NCI-H345 treated with DMSO at 0.1 percent for 48 hours (cell line): Measurements from ENCODE around the gene TRIM42.

Experiments
- DNase-seq: peaks from one replicate; lab custom pipeline; 2025; ENCODE audit not compliant: unreplicated experiment; lab: John Stamatoyannopoulos, UW

Gene TRIM42

GRCh38 chr3:140709751-140710150 is 31.9 kb downstream of the TRIM42 start:
- DNase-seq = no peak

DNA sequence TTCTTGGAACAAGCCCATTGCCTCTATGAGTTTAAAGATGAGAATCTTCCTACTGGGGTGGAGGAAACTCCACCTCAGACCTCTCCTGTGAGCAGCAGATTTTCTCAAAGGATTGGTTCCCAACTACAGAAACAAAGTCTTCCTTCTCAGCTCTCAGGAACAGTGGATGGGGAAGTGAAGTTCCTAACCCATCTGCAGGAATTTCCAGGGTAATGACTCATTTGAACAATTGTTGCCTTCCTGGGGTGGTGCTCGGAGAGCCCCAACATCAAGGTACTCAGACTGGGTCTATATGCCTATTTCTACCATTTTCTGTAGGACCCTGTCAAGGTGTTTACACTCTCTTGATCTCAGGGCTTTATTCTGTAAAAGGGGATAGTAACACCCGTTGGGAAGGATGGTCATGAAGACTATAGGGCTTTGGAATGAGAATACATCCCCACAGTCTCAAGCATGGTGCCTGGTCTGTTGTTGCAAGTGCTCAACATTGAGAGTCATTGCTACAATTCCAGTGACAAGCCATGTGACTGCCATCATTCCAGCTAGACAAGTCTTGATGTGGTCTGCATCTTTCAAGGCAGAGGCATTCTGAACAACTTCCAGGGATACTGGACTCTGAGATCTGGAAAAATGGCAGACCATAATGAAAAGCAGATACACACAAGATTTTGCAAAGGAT is 33.0 kb downstream of the TRIM42 start:
- no peak for DNase-seq

- DNase-seq = no peak
These were observed 33.6 kb downstream of the TRIM42 start for GRCh38 chr3:140711390-140712035.

- DNase-seq = no peak
These were observed 34.4 kb downstream of the TRIM42 start for GRCh38 chr3:140712301-140712700.

DNA sequence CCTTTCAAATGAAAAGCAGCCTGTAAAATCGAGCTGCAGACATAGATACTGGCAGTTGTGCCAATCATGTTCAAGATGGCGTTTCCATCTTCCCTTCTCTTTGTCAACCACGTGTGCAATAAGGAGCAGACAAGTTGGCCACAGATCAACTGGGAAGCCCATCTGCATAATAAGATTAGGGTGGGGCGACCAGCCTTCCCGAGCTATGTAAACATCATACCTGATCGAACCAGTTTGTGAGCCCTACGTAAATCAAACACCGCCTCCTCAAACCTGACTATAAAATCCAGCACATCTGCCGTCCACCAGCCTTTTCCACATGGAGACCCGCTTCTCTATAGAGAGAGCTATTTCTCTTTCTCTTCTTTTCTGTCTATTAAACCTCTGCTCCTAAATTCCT is 37.2 kb downstream of the TRIM42 start:
- no peak for DNase-seq

DNA sequence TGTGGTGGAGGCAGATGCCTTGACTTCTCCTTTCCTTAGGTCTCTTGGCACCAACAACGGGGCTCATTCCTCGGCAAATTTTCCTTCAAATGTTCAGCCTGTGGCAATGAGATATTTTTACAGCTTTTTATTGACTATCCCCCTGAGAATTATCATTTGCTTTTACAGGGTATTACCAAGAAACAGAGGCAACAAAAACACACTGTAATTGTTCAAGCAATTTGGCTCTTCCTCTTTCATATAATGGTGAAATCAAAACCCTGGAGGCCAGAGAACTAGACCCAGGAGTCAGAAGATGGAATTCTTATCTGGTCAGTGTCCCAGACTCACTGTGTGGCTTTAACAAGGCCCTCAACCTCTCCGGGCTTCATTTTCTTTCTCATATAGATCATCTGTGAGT is 40.1 kb downstream of the TRIM42 start:
- DNase-seq = no peak

GRCh38 chr3:140719841-140720614 is 42.2 kb downstream of the TRIM42 start:
- no peak for DNase-seq

- no peak for DNase-seq
These were observed 45.7 kb downstream of the TRIM42 start for GRCh38 chr3:140723576-140723975.

DNA sequence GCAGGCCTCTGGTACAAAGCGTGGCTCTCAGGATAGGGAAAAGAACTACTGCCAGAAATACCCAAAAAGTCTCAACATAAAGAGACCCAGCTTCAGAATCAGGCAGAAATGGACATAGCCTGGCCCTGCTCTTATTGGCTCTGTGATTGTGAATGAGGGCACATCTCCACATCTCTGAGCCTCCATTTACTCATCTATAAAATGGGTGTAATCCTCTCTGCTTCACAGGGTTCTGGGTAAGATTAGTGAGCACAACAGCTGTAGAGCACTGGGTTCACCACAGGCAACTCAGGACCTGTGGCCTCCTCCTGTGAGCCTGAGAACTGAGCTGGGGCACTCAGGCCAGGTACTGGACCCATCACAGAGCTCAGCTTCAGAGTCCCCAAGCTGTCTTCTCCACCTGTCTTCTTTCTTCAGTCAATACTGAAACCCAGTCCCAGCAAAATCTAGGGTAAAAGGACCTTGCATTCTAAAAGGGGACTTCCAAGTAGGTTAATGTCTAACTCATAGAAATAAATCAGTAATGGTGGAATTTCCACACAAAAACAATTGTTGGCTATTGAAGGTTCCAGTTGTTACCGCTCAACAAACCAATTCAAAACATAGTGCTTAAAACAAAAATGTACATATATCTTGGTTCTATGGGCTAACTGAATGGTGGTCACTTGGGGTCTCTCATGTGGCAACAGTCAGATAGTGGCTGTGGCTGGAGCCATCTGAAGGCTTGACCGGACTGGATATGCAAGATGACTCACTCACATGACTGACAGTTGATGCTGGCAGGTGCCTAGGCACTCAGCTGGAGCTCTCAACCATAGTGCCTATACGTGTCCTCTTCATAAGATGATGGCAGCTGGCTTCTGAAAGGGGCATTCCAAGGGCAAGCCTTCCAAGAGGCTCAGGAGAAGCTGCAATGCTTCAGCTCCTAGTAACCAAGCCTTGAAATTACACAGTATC is 47.3 kb downstream of the TRIM42 start:
- DNase-seq = no peak

DNA sequence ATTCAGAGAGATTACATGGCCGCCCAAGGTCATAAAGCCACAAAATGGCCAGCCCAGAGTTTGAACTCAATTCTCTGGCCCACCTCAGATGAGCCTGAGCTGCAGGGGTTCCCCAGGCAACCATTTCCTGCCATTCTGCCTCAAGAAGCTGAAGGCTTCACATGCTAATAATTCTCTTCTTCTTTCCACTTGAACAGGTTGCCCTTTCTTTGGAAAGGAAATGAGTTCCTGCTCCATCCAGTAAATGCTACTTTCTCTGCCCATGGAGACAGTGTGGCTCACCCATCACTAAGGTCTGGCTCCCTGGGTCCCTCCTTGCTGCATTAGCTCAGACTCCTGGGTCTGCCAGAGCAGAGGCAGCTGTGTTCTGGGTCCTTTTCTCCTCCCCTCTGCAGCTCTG is 48.2 kb downstream of the TRIM42 start:
- no peak for DNase-seq

GRCh38 chr3:140727886-140728285 is 50.0 kb downstream of the TRIM42 start:
- DNase-seq = no peak

DNA sequence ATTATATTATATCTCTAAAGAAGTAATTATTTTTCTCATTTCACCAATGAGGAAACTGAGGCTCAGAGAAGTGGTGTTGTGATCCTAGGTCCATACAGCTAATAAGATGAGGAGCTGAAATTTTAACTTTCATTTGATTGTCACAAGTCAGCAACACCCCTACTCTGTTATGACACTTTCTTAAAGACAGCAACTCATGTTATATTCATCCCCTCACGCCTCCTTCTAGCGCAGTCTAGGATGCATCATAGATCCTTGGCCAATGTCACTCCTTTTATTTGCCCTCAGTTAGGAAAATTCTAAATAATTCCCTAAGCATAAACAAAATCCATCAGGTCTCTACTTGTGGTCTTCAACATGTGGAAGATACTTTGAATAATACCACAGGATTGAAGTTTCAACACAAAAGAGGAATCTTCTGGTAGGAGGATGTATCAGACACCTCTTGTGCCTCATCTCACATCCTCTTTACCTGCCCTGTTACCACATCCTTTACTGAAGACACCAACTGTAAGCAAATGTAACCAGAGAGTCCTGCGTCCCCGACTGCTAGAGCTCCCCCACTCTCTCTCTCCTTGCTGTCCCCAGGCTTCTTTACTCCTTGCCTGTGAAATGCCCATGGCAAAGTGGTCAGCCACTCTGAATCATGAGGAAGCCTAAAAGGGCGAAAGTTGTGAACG is 53.7 kb downstream of the TRIM42 start:
- no peak for DNase-seq

DNA sequence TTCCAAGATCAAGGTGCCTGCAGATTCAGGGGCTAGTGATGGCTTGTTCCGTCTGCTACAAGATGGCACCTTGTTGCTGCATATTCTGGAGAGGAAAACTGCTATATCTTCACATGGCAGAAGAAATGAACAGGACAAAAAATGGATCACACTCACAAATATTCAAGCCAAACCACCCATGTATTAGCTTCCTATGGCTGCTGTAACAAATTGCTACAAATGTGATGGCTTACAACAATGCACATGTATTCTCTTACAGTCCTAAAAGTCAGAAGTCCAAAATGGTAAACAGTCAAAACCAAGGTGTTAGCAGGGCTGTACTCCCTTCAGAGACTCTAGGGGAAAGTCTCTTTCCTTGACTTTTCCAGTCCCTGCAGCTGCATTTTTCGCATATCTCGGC is 55.8 kb downstream of the TRIM42 start:
- no peak for DNase-seq

DNA sequence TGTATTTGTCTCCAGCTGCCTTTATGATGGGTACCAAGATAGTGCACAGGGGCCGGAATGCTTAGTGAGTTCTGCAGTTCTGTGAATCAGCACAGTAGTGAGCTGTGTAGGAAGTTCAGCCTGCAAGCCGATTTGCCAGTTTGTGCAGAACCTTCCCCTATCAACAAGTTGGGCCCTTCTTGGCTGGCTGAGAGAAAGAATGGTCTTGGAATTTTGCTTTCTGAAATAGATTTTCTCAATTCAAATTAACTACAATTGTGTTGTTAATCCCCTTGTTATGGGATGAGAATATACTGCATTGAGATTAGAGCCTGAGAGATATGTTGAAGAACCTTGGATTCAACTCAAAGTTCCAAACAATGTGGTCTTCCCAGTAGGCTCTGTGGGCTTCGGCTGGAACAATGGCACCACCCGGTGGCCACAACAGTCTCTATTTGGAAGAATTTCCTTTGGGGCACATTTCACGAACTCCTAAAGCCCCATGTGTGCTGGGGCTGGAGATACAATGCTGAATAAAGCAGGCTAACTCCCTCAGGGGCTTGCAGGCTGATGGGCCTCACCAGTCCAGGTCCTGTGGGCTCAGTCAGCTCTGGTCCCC is 59.1 kb downstream of the TRIM42 start:
- DNase-seq = no peak

DNA sequence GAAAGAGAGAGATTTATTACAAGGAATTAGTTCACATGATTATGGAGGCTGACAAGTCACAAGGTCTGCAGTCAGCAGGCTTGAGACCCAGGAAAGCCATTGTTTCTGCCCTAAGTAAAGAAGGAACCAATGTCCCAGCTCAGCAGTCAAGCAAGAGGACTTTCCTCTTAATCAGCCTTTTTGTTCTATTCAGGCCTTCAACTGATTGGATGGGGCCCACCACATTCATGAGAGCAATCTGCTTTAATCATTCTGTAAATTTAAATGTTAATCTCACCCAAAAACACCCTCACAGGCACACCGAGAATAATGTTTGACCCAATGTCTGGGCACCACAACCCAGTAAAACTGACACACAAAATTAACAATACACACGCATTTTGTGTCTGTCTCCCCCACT is 64.3 kb downstream of the TRIM42 start:
- no peak for DNase-seq

- no peak for DNase-seq
These were observed 70.3 kb downstream of the TRIM42 start for GRCh38 chr3:140748171-140748570.

DNA sequence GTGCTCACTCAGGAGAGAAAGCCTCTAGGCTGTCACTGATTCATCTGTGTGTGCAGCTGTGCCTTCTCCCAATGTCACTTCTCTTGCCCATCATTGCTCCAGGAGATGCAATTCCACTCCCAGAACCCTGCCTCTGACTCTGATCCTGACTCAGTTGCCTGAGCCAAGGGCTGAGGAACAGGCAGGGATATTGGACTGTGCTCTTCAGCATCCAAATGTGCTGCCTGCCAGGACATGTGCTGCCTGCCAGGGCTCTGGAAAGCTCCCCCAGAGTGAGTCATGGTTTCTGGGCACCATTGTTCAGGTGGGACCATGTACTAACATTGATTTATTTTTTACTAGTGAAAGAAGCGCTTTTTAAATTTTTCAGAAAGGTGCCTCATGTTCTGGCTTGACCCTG is 71.0 kb downstream of the TRIM42 start:
- DNase-seq = no peak
